Osteoblast (primary cell): ENCODE data around the gene CENPB. TPM values are rescaled to one million over a fixed set of nuclear protein-coding genes. Genes with fewer than 3 reads are reported as not detected.

Source experiments
- DNase-seq: peaks from one replicate; pipeline ENCODE4 v3.0.0; 2011; ENCODE audit warnings: low spot score, mixed read lengths; ENCODE audit not compliant: insufficient read length; ENCODE audit errors: missing footprints
- H2AFZ ChIP-seq: 2 replicates; pipeline ENCODE4 v1.6.0; 2011; ENCODE audit warnings: mild to moderate bottlenecking, low read length
- H3K27ac ChIP-seq: 2 replicates; pipeline ENCODE4 v1.5.1; 2011; ENCODE audit warnings: mild to moderate bottlenecking, low read depth, low read length, moderate library complexity
- H3K27me3 ChIP-seq: 2 replicates; pipeline ENCODE4 v1.6.0; 2012; ENCODE audit warnings: mild to moderate bottlenecking, control low read depth, inconsistent platforms, low read length, moderate library complexity; ENCODE audit not compliant: insufficient read depth
- H3K36me3 ChIP-seq: 2 replicates; pipeline ENCODE4 v1.5.1; 2011; ENCODE audit warnings: mild to moderate bottlenecking, low read length, control low read depth, moderate library complexity; ENCODE audit not compliant: insufficient read depth
- H3K4me1 ChIP-seq: 2 replicates; pipeline ENCODE4 v1.5.1; 2011; ENCODE audit warnings: mild to moderate bottlenecking, low read length, control low read depth, moderate library complexity; ENCODE audit not compliant: insufficient read depth
- H3K4me2 ChIP-seq: 2 replicates; pipeline ENCODE4 v1.6.0; 2011; ENCODE audit warnings: mild to moderate bottlenecking, low read length; ENCODE audit not compliant: insufficient read depth
- H3K4me3 ChIP-seq: fragments of 200-600 bp; sonication (generic); 3 replicates; pipeline ENCODE4 v1.5.1; 2012; ENCODE audit warnings: mild to moderate bottlenecking, low read length, inconsistent platforms; ENCODE audit not compliant: insufficient read depth
- H3K79me2 ChIP-seq: 2 replicates; pipeline ENCODE4 v1.6.0; 2012; ENCODE audit warnings: mild to moderate bottlenecking, low read length, control low read depth, inconsistent platforms; ENCODE audit not compliant: insufficient read depth
- H3K9me3 ChIP-seq: 2 replicates; pipeline ENCODE4 v1.5.1; 2011; ENCODE audit warnings: low read depth, low read length, control low read depth
- H4K20me1 ChIP-seq: 2 replicates; pipeline ENCODE4 v1.6.0; 2012; ENCODE audit warnings: mild to moderate bottlenecking, low read length, control low read depth; ENCODE audit not compliant: insufficient read depth
- CTCF ChIP-seq: IDR thresholded peaks from 2 replicates; pipeline ENCODE4 v1.5.1; 2011; ENCODE audit warnings: mild to moderate bottlenecking, low read depth, low read length, moderate library complexity; ENCODE audit errors: extremely low read depth
- total RNA-seq: library from RNA; depleted of rRNA; stranded (reverse); fragments of >200 nt; gene quantifications from 2 replicates; pipeline ENCODE4 v1.2.3, GENCODE V29; 2012

CENPB gene
- total RNA-seq, 1 donor: 95.5 TPM

DNA sequence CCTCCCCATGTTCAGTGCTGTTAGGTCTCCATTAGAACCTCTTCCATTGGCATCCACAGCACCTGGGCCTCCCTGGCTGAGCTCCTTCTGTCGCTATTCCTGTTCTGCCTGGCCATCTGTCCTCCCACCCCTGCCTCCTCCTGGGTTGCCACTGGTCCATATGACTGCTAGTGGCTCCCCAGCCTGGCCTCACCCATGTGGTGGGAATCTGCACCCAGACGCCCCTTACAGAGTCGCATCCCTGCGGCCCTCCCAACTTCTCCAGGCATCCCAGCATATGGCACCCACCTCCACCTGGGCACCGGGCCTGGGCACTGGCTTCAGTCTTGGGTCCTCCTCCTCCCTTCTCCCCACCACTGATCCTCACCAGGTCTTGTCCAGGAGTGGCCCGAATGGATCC lies 17.3 kb upstream of the CENPB start:
- no peak overlapping the region for H3K27ac ChIP-seq
- no peaks in the 10 kb centered on the region for H3K27me3 ChIP-seq
- H3K36me3 ChIP-seq: peaks cover 61% of the 10 kb centered on the region
- no peak for TF ChIP-seq CTCF
- H3K79me2 ChIP-seq: peaks cover 27% of the 10 kb centered on the region
- H3K4me3 ChIP-seq: no peak overlapping the region
- H3K9me3 ChIP-seq: no peaks in the 10 kb centered on the region
- H4K20me1 ChIP-seq: peaks cover 2% of the 10 kb centered on the region
- peaks cover 34% of the 10 kb centered on the region for H3K4me1 ChIP-seq
- no peak for DNase-seq
- H2AFZ ChIP-seq: no peak overlapping the region
- H3K4me2 ChIP-seq: no peak overlapping the region

- Histone ChIP-seq H4K20me1 (peaks cover 2% of the 10 kb centered on the region), H3K27ac (no peak overlapping the region), H3K4me3 (no peak overlapping the region), H2AFZ (no peak overlapping the region), H3K9me3 (no peaks in the 10 kb centered on the region), H3K36me3 (peaks cover 66% of the 10 kb centered on the region), H3K4me1 (peaks cover 37% of the 10 kb centered on the region), H3K79me2 (peaks cover 30% of the 10 kb centered on the region), H3K27me3 (no peaks in the 10 kb centered on the region), H3K4me2 (no peak overlapping the region)
- TF ChIP-seq CTCF: no peak
- DNase-seq: no peak
Observed at GRCh38 chr20:3803289-3803688, 16.7 kb upstream of the CENPB start.

- TF ChIP-seq CTCF: no peak
- H3K36me3 ChIP-seq: peaks cover 71% of the 10 kb centered on the region
Observed at GRCh38 chr20:3802524-3803239, 16.1 kb upstream of the CENPB start.

GRCh38 chr20:3801846-3802245 lies 15.3 kb upstream of the CENPB start:
- Histone ChIP-seq H3K9me3 (no peaks in the 10 kb centered on the region), H3K4me3 (no peak overlapping the region), H2AFZ (no peak overlapping the region), H4K20me1 (peaks cover 8% of the 10 kb centered on the region), H3K4me1 (peaks cover 37% of the 10 kb centered on the region), H3K27me3 (no peaks in the 10 kb centered on the region), H3K36me3 (peaks cover 73% of the 10 kb centered on the region), H3K4me2 (no peak overlapping the region), H3K79me2 (peaks cover 45% of the 10 kb centered on the region), H3K27ac (no peak overlapping the region)
- DNase-seq: no peak
- TF ChIP-seq CTCF: no peak

More at GRCh38 chr20:3802524-3803239, 16.1 kb upstream of the CENPB start:
- Histone ChIP-seq H3K4me2 (no peak overlapping the region), H3K9me3 (no peaks in the 10 kb centered on the region), H3K4me1 (peaks cover 37% of the 10 kb centered on the region), H3K4me3 (no peak overlapping the region), H3K27ac (no peak overlapping the region), H3K79me2 (peaks cover 36% of the 10 kb centered on the region), H4K20me1 (peaks cover 2% of the 10 kb centered on the region), H2AFZ (no peak overlapping the region), H3K27me3 (no peaks in the 10 kb centered on the region)
- DNase-seq: no peak
